ENCODE measurements around the gene BHLHA9. TPM values are rescaled to one million over a fixed set of nuclear protein-coding genes. Genes with fewer than 3 reads are reported as not detected.
A peak's percentile ranks its signal among the peaks of the same experiment; 100 is the strongest.

The BHLHA9 gene
- total RNA-seq, 4 donors from 2014 or later: not detected

GRCh38 chr17:1294157-1294717 lies 24.0 kb downstream of the BHLHA9 start:
- Histone ChIP-seq H3K27ac (no peak overlapping the region), H3K36me3 (no peaks in the 10 kb centered on the region), H3K4me3 (no peak overlapping the region), H3K4me1 (no peaks in the 10 kb centered on the region), H3K9me3 (no peaks in the 10 kb centered on the region), H3K27me3 (peaks cover 8 to 18% (median 14%) of the 10 kb centered on the region in 3 donors)
- intact Hi-C loops (cut with DNase I; ENCODE audit: low total_unique reads): no loop called here
- TF ChIP-seq CTCF (IDR thresholded peaks at IDR 0.05 in 4 of 5, conservative IDR thresholded peaks at IDR 0.05 in 1 of 5) (no peak), POLR2A (IDR thresholded peaks at IDR 0.05) (no peak)
- no peak for ATAC-seq
- DNase-seq: no peak
- in situ Hi-C loops (cut with MboI; ENCODE audit: low sequenced_read_pairs in 4 of 4): no loop called here

DNA sequence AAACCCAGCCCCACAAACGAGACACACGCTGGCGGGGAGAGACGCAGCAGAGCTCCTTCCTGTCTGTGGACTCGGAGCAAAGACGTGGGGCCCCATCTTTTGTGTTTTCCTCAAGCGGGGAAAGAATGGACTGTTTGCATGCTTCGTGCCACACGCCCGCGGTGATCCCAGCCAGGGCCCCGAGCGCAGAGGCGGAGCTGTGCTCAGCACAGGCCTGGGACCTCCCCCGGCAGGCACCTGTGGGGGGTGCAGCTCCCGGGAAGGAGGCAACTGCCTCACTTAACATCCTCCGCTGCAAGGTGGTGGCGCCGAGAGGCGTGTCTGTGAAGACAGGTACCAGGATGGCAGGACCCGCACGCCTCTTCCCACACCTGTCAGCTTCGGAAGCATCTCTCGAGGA lies 28.4 kb downstream of the BHLHA9 start:
- DNase-seq: no peak
- in situ Hi-C loops (cut with MboI; ENCODE audit: low sequenced_read_pairs in 4 of 4): no loop called here
- Histone ChIP-seq H3K9me3 (no peaks in the 10 kb centered on the region), H3K27ac (no peak overlapping the region), H3K4me3 (no peak overlapping the region), H3K36me3 (no peaks in the 10 kb centered on the region), H3K27me3 (peaks cover 14 to 25% (median 22%) of the 10 kb centered on the region in 3 donors), H3K4me1 (no peaks in the 10 kb centered on the region)
- intact Hi-C loops (cut with DNase I; ENCODE audit: low total_unique reads): no loop called here
- TF ChIP-seq POLR2A (IDR thresholded peaks at IDR 0.05) (no peak), CTCF (IDR thresholded peaks at IDR 0.05 in 4 of 5, conservative IDR thresholded peaks at IDR 0.05 in 1 of 5) (no peak)
- no peak for ATAC-seq

GRCh38 chr17:1299552-1300370 lies 29.5 kb downstream of the BHLHA9 start:
- ATAC-seq (peak; percentile 47 to 66), DNase-seq (peak; percentile 21 to 28)
- Histone ChIP-seq H3K36me3 (no peaks in the 10 kb centered on the region), H3K4me1 (no peaks in the 10 kb centered on the region), H3K27ac (peak overlapping the region in 3 of 4 donors; percentile 48 to 67 (median 52)), H3K9me3 (no peaks in the 10 kb centered on the region), H3K27me3 (peaks cover 14 to 31% (median 25%) of the 10 kb centered on the region in 3 donors), H3K4me3 (no peak overlapping the region)
- intact Hi-C loops (cut with DNase I; ENCODE audit: low total_unique reads) (no loop called here), in situ Hi-C loops (cut with MboI; ENCODE audit: low sequenced_read_pairs in 4 of 4) (no loop called here)
- no peak for TF ChIP-seq CTCF (IDR thresholded peaks at IDR 0.05 in 4 of 5, conservative IDR thresholded peaks at IDR 0.05 in 1 of 5)

GRCh38 chr17:1300371-1300905 lies 30.2 kb downstream of the BHLHA9 start:
- Histone ChIP-seq H3K36me3 (no peaks in the 10 kb centered on the region), H3K27me3 (peaks cover 14 to 32% (median 29%) of the 10 kb centered on the region in 3 donors), H3K4me3 (no peak overlapping the region), H3K9me3 (no peaks in the 10 kb centered on the region), H3K4me1 (no peaks in the 10 kb centered on the region), H3K27ac (peak overlapping the region; percentile 24 to 67 (median 50))
- DNase-seq (no peak), ATAC-seq (no peak)
- in situ Hi-C loops (cut with MboI; ENCODE audit: low sequenced_read_pairs in 4 of 4): no loop called here
- TF ChIP-seq POLR2A (IDR thresholded peaks at IDR 0.05) (no peak), CTCF (IDR thresholded peaks at IDR 0.05 in 4 of 5, conservative IDR thresholded peaks at IDR 0.05 in 1 of 5) (no peak)
- intact Hi-C loops (cut with DNase I; ENCODE audit: low total_unique reads): no loop called here

Data from gastrocnemius medialis (tissue), 4 donors.